MM.1S (cell line): ENCODE data around the gene CACNA1E.

Experiments used
- EZH2 ChIP-seq: fragments of 300-600 bp; sonication (generic); optimal IDR thresholded peaks from 2 replicates; pipeline ENCODE3; 2017; ENCODE audit warnings: low read depth, mild to moderate bottlenecking, antibody characterized with exemption, low read length, mixed read lengths
- EZH2phosphoT487 ChIP-seq: fragments of 300-600 bp; sonication (generic); IDR thresholded peaks from 2 replicates; pipeline ENCODE4 v1.6.1; 2018; ENCODE audit warnings: antibody characterized with exemption, low read length
- TF ChIP-seq, protein P1 (sequence below): fragments of 300-600 bp; sonication (generic); IDR thresholded peaks from 2 replicates; pipeline ENCODE4 v1.5.1; 2016; ENCODE audit warnings: antibody characterized with exemption, low read length, mixed read lengths

DNA sequence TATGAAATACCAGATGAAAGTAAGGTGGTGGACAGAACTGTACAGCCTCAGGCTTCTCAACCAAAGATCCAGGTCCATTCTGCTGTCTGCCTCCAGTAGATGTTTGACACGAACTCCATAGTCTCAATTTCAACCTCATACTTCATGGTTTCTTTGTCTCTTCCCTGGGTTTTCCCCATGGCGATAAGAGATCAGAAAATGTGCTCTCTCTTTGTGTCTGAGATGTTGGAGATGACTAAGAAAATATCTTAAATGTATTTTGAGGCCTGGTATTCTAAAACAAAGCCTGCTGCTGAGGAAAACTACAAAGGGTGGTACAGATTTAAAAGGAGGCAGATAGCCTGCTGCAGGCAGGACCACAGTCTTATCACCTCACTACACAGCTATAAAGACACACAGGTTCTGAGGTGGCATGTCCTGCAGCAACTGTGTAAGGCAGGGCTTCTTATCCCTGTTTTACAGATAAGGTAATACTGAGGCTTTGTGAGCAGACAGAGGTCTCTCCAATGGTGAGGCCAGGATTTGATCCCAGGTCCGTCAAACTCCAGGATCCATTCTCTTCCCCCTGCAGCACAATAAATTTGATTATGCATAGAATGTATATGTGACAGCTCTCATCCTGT is 40.0 kb upstream of the CACNA1E start:
- TF ChIP-seq EZH2 (no peak), EZH2phosphoT487 (no peak)
- TF ChIP-seq, protein P1, sequence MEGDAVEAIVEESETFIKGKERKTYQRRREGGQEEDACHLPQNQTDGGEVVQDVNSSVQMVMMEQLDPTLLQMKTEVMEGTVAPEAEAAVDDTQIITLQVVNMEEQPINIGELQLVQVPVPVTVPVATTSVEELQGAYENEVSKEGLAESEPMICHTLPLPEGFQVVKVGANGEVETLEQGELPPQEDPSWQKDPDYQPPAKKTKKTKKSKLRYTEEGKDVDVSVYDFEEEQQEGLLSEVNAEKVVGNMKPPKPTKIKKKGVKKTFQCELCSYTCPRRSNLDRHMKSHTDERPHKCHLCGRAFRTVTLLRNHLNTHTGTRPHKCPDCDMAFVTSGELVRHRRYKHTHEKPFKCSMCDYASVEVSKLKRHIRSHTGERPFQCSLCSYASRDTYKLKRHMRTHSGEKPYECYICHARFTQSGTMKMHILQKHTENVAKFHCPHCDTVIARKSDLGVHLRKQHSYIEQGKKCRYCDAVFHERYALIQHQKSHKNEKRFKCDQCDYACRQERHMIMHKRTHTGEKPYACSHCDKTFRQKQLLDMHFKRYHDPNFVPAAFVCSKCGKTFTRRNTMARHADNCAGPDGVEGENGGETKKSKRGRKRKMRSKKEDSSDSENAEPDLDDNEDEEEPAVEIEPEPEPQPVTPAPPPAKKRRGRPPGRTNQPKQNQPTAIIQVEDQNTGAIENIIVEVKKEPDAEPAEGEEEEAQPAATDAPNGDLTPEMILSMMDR: no peak
